ENCODE results near the gene HPS5. TPM values are rescaled to one million over a fixed set of nuclear protein-coding genes. Genes with fewer than 3 reads are reported as not detected.

HPS5 gene
- polyA plus RNA-seq, 1 donor (not counting 4 experiments of a cell fraction or from before 2014, with no cell fraction given): 20.9 TPM

DNA sequence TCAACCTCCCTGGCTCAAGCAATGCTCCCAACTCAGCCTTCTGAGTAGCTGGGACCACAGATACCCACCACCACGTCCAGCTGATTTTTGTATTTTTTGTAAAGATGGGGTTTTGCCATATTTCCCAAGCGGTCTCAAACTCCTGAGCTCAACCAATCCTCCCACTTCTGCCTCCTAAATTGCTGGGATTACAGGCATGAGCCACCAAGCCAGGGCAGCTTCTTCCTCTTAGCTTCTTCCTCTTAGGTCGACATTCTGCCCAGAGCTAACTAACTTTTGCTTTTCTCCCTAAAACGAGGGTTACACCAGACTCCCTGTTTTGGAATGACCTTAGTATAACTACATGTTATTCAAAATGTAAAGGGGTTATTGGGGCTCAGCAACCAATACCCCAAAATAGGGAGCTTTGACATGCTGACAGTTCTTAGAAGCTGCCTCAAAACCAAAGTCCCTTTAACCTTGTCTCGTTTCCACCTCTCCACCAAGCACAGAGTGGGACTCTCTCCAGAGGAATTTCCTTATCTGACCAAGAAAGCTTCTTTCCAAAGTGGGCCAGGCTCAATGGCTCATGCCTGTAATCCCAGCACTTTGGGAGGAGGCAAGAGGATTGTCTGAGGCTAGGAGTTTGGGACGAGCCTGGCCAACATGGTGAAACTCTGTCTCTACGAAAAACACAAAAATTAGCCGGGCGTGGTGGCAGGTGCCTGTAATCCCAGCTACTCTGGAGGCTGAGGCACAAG is 7.0 kb downstream of the HPS5 start:
- no peak for FAIRE-seq
- H2AFZ ChIP-seq (ENCODE audit: control insufficient read depth, low read length): no peak overlapping the region
- H3K9me1 ChIP-seq (ENCODE audit: control insufficient read depth, extremely low read depth, insufficient read depth, low read length): no peaks in the 10 kb centered on the region
- no peak overlapping the region for H3K27ac ChIP-seq (ENCODE audit: control insufficient read depth, insufficient read depth, low read length)
- H3K4me3 ChIP-seq (ENCODE audit: control insufficient read depth in 2 of 3, extremely low read depth in 1 of 3, insufficient read depth in 2 of 3, low read depth in 1 of 3, low read length in 3 of 3): no peak overlapping the region
- peaks cover 40% of the 10 kb centered on the region for H3K79me2 ChIP-seq (ENCODE audit: control insufficient read depth, insufficient read depth, low read length)
- peaks cover 4 to 12% of the 10 kb centered on the region in 2 experiments for H3K36me3 ChIP-seq (ENCODE audit: control insufficient read depth in 2 of 2, extremely low read depth in 1 of 2, insufficient read depth in 2 of 2, low read length in 2 of 2)
- no peak for TF ChIP-seq CTCF (optimal IDR thresholded peaks at IDR 0.05 in 1 of 3, IDR thresholded peaks at IDR 0.05 in 1 of 3, conservative IDR thresholded peaks at IDR 0.05 in 1 of 3; ENCODE audit: extremely low read depth in 1 of 3, insufficient read depth in 2 of 3, low read length in 3 of 3)
- no peak for TF ChIP-seq EZH2 (IDR thresholded peaks at IDR 0.05; ENCODE audit: low read length)
- no peaks in the 10 kb centered on the region for H4K20me1 ChIP-seq (ENCODE audit: control insufficient read depth, extremely low read depth, insufficient read depth, low read length)
- no peaks in the 10 kb centered on the region for H3K9me3 ChIP-seq (ENCODE audit: control insufficient read depth, low read depth, low read length)
- peaks cover 26% of the 10 kb centered on the region for H3K4me1 ChIP-seq (ENCODE audit: control insufficient read depth, extremely low read depth, insufficient read depth, low read length)
- no peak overlapping the region for H3K4me2 ChIP-seq (ENCODE audit: control insufficient read depth, extremely low read depth, insufficient read depth, low read depth, low read length)
- no peaks in the 10 kb centered on the region for H3K27me3 ChIP-seq (ENCODE audit: control insufficient read depth, extremely low read depth, insufficient read depth, low read length)
- no peak overlapping the region for H3K9ac ChIP-seq (ENCODE audit: control insufficient read depth, extremely low read depth, insufficient read depth, low read length)
- dilution Hi-C loops (cut with MboI; ENCODE audit: extremely low pct_ligation_motif_present, low sequenced_read_pairs): no loop called here
- DNase-seq (ENCODE audit: low read depth, low spot score): no peak

GRCh38 chr11:18313965-18314763 is 7.8 kb downstream of the HPS5 start:
- no peaks in the 10 kb centered on the region for H3K9me3 ChIP-seq (ENCODE audit: control insufficient read depth, low read depth, low read length)
- no peak overlapping the region for H2AFZ ChIP-seq (ENCODE audit: control insufficient read depth, low read length)
- peak overlapping the region; percentile 51 for H3K27ac ChIP-seq (ENCODE audit: control insufficient read depth, insufficient read depth, low read length)
- no peak for TF ChIP-seq CTCF (optimal IDR thresholded peaks at IDR 0.05 in 1 of 3, IDR thresholded peaks at IDR 0.05 in 1 of 3, conservative IDR thresholded peaks at IDR 0.05 in 1 of 3; ENCODE audit: extremely low read depth in 1 of 3, insufficient read depth in 2 of 3, low read length in 3 of 3)
- TF ChIP-seq EZH2 (IDR thresholded peaks at IDR 0.05; ENCODE audit: low read length): no peak
- FAIRE-seq (peak; percentile 5), DNase-seq (ENCODE audit: low read depth, low spot score) (peak; percentile 62)
- no peaks in the 10 kb centered on the region for H4K20me1 ChIP-seq (ENCODE audit: control insufficient read depth, extremely low read depth, insufficient read depth, low read length)
- H3K9me1 ChIP-seq (ENCODE audit: control insufficient read depth, extremely low read depth, insufficient read depth, low read length): no peaks in the 10 kb centered on the region
- H3K4me2 ChIP-seq (ENCODE audit: control insufficient read depth, extremely low read depth, insufficient read depth, low read depth, low read length): no peak overlapping the region
- H3K9ac ChIP-seq (ENCODE audit: control insufficient read depth, extremely low read depth, insufficient read depth, low read length): peak overlapping the region; percentile 42
- dilution Hi-C loops (cut with MboI; ENCODE audit: extremely low pct_ligation_motif_present, low sequenced_read_pairs): no loop called here
- peaks cover 22% of the 10 kb centered on the region for H3K4me1 ChIP-seq (ENCODE audit: control insufficient read depth, extremely low read depth, insufficient read depth, low read length)
- peaks cover 6 to 13% of the 10 kb centered on the region in 2 experiments for H3K36me3 ChIP-seq (ENCODE audit: control insufficient read depth in 2 of 2, extremely low read depth in 1 of 2, insufficient read depth in 2 of 2, low read length in 2 of 2)
- H3K79me2 ChIP-seq (ENCODE audit: control insufficient read depth, insufficient read depth, low read length): peaks cover 33% of the 10 kb centered on the region
- H3K4me3 ChIP-seq (ENCODE audit: control insufficient read depth in 2 of 3, extremely low read depth in 1 of 3, insufficient read depth in 2 of 3, low read depth in 1 of 3, low read length in 3 of 3): no peak overlapping the region
- no peaks in the 10 kb centered on the region for H3K27me3 ChIP-seq (ENCODE audit: control insufficient read depth, extremely low read depth, insufficient read depth, low read length)
